Activated CD8-positive, alpha-beta T cell treated with anti-CD3 and anti-CD28 coated beads, Interleukin-2, amount 10 ng/mL, durations not matched to agents 7 days and 5 days (primary cell): Measurements from ENCODE around the gene OSR1. TPM values are rescaled to one million over a fixed set of nuclear protein-coding genes. Genes with fewer than 3 reads are reported as not detected.
A peak's percentile ranks its signal among the peaks of the same experiment; 100 is the strongest.

ENCODE experiments used
- ATAC-seq: fragments of 150-1000 bp; cut with Tn5 transposase; one replicate; pipeline ENCODE4 v1.10.0; 2021; ENCODE audit warnings: moderate library complexity
- CTCF ChIA-PET: fragments of 350-600 bp; sonication (Branson Sonifier 250); formaldehyde crosslinking; loops from one replicate; lab custom pipeline; 2021; ENCODE audit warnings: antibody characterized with exemption; lab: Charles Lee
- POLR2A ChIA-PET: fragments of 350-600 bp; sonication (Branson Sonifier 250); formaldehyde crosslinking; loops from one replicate; lab custom pipeline; 2021; ENCODE audit warnings: antibody characterized with exemption; lab: Charles Lee
- DNase-seq: peaks from one replicate; pipeline ENCODE4 v3.0.0-alpha.2; 2020
- H3K27ac Mint-ChIP-seq: one replicate; pipeline ENCODE4 v1.8.0; 2021; ENCODE audit warnings: mild to moderate bottlenecking, mixed read lengths
- H3K27me3 Mint-ChIP-seq: one replicate; pipeline ENCODE4 v1.8.0; 2021; ENCODE audit warnings: low read depth, mixed read lengths
- H3K36me3 Mint-ChIP-seq: one replicate; pipeline ENCODE4 v1.8.0; 2021; ENCODE audit warnings: low read depth, mixed read lengths
- H3K4me1 Mint-ChIP-seq: one replicate; pipeline ENCODE4 v1.8.0; 2021; ENCODE audit warnings: low read depth, mixed read lengths
- H3K4me3 Mint-ChIP-seq: one replicate; pipeline ENCODE4 v1.8.0; 2021; ENCODE audit warnings: mild to moderate bottlenecking, mixed read lengths
- H3K9me3 Mint-ChIP-seq: one replicate; pipeline ENCODE4 v1.8.0; 2022; ENCODE audit warnings: mixed read lengths; ENCODE audit not compliant: insufficient read depth
- total RNA-seq, 2 experiments: library from RNA; stranded (reverse); gene quantifications; one replicate each; pipeline ENCODE4 v1.2.3, GENCODE V29; 2021

The OSR1 gene
- total RNA-seq, 2 experiments from 2014 or later, result not detected

DNA sequence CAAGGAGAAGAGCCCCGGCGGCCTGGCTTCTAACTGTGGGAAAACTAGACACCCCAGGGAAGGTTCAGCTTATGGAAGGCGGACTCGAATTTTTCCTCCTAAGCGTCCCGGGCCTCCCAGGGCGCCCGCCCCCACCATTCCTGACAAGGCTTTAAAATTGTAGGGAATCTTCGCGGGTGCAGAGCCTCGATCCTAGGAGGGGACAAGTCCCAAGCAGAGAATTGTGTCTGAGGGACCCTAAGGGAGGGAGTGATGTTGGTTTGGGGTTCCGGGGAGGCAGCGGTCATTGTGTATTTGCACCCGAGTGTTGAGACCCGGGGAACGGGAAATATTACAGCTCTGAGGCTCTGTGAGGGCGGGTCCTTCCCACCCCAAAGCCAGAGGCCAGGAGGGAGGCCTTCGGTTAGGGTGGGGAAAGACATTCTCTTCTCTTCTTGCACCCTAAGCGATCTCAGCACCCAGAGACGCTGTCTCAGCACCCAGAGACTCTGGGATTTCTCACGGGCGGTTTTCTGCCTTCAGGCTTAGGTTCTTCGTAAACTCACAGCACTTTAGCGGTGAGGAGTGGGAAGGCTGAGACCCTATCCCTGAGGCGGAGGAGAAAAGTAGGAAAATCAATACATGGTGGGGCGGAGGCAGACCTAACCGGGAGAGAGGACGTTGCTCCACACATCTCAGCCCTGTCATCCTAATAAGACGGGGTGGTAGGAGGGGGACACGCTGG, 7.6 kb downstream of the OSR1 start:
- Mint-ChIP-seq H3K27ac (no peak overlapping the region), H3K36me3 (peaks cover 5% of the 10 kb centered on the region), H3K27me3 (peaks cover 57% of the 10 kb centered on the region), H3K4me3 (no peak overlapping the region), H3K9me3 (no peaks in the 10 kb centered on the region), H3K4me1 (peaks cover 26% of the 10 kb centered on the region)
- ChIA-PET POLR2A (no interaction called here), CTCF (interaction anchor here (1.0 to 3.2 kb wide), 4 partner anchors 9 to 513 kb away, joined by 4 to 18 read pairs (median 8); partner anchors contain the start of gene OSR1)
- ATAC-seq (no peak), DNase-seq (no peak)

- peaks cover 51% of the 10 kb centered on the region for H3K27me3 Mint-ChIP-seq
- no peak overlapping the region for H3K27ac Mint-ChIP-seq
- peaks cover 5% of the 10 kb centered on the region for H3K36me3 Mint-ChIP-seq
- peaks cover 26% of the 10 kb centered on the region for H3K4me1 Mint-ChIP-seq
- peak; percentile 61 for DNase-seq
- ChIA-PET CTCF (interaction anchor here (1.2 to 3.2 kb wide), 3 partner anchors 10 to 514 kb away, joined by 4 to 18 read pairs (median 11); partner anchors contain the start of gene OSR1), POLR2A (interaction anchor here (4.0 kb wide), 1 partner anchor 10 kb away, joined by 36 read pairs; the partner anchor contains the start of gene OSR1)
- peak; percentile 19 for ATAC-seq
- no peak overlapping the region for H3K4me3 Mint-ChIP-seq
- no peaks in the 10 kb centered on the region for H3K9me3 Mint-ChIP-seq
Observed at GRCh38 chr2:19349911-19350677, 8.3 kb downstream of the OSR1 start.

DNA sequence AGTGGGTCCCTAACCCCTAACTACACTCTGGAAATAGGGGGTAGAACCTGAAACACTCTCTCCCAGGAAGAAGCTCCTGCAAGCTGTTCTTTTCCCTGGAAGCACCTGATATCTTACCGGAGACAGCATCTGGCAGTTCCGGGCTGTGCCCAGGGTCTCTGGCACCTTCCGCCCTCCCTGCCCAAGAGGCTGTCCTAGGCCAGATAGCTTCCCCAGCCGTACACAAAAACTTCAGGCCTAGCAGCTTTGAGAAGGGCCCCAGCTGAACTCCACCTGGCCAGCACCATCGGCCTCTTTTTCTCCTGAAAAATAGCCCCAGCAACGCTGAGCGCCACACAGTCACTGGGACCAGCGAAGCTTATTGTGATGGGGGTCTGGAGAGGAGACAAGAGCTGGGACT, 9.7 kb downstream of the OSR1 start:
- Mint-ChIP-seq H3K27ac (peak overlapping the region; percentile 99), H3K9me3 (no peaks in the 10 kb centered on the region), H3K36me3 (peaks cover 5% of the 10 kb centered on the region), H3K4me1 (peaks cover 26% of the 10 kb centered on the region), H3K4me3 (no peak overlapping the region), H3K27me3 (peaks cover 38% of the 10 kb centered on the region)
- ATAC-seq (no peak), DNase-seq (no peak)
- POLR2A ChIA-PET, result interaction anchor here (4.0 kb wide), 1 partner anchor 11 kb away, joined by 36 read pairs; the partner anchor contains the start of gene OSR1
- CTCF ChIA-PET, result interaction anchor here (1.1 to 3.2 kb wide), 5 partner anchors 10 to 892 kb away, joined by 3 to 13 read pairs (median 8); no protein-coding TSS in a partner anchor

DNA sequence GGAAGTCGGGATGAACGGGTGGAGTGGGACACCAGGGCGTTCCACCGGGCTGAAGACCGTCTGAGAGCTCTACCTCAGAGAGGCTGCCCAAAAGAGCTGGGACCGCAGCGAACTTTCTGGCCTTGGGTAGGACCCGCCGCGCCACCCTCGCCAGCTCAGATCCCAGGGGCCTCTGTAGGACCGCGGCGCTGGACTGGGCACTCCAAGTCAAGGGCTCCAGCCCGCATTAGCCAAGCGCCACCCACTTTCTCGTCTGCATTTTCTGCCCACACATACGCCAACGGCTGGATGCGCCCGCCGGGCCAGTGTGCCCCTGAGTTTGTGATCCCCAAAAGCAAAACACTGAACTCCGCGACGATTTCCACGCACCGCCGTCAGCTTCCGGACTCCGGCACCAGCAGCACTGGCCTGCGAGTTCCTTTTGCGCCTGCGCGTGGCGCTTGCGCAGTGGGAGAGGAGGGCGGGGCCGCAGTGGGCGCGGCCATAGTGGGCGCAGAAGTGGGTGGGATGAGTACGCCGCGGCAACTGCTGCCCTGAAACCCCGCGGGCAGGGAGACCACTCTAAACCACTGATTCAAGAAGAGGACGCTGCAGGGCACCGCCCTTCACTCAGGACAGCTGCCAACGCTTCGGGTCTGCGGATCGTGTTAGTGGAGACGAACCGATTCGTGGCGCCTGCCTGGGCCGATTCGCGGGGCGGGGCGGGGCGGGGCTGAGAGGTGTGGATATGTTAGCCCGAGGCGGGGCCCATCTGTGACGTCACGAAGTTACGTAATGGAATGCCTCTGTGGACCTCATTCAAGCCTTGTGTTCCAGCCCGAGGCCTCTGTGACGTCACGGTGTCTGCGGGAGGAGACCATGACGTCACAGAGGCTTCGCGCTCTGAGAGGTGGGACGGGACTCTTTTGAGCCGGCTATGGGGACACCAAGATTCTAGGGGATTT, 10.5 kb downstream of the OSR1 start:
- H3K27ac Mint-ChIP-seq, result peak overlapping the region; percentile 99

GRCh38 chr2:19346983-19347618, 11.3 kb downstream of the OSR1 start:
- ATAC-seq (no peak), DNase-seq (no peak)
- peaks cover 2% of the 10 kb centered on the region for H3K36me3 Mint-ChIP-seq
- peak overlapping the region; percentile 94 for H3K4me3 Mint-ChIP-seq
- peaks cover 24% of the 10 kb centered on the region for H3K27me3 Mint-ChIP-seq
- peak overlapping the region; percentile 99 for H3K27ac Mint-ChIP-seq
- peaks cover 21% of the 10 kb centered on the region for H3K4me1 Mint-ChIP-seq
- POLR2A ChIA-PET, result interaction anchor here (0.8 to 4.0 kb wide), 10 partner anchors 13 to 787 kb away, joined by 3 to 36 read pairs (median 3); partner anchors contain the start of genes OSR1, RDH14 and TTC32
- CTCF ChIA-PET, result interaction anchor here (1.1 to 2.5 kb wide), 6 partner anchors 9 to 890 kb away, joined by 3 to 13 read pairs (median 4); no protein-coding TSS in a partner anchor
- no peaks in the 10 kb centered on the region for H3K9me3 Mint-ChIP-seq

More for the DNA sequence above, 10.5 kb downstream of the OSR1 start:
- CTCF ChIA-PET, result interaction anchor here (1.1 to 3.2 kb wide), 7 partner anchors 10 to 891 kb away, joined by 3 to 13 read pairs (median 4); no protein-coding TSS in a partner anchor
- Mint-ChIP-seq H3K36me3 (peaks cover 2% of the 10 kb centered on the region), H3K4me3 (peak overlapping the region; percentile 94), H3K4me1 (peaks cover 23% of the 10 kb centered on the region), H3K27me3 (peaks cover 30% of the 10 kb centered on the region), H3K9me3 (no peaks in the 10 kb centered on the region)
- POLR2A ChIA-PET, result interaction anchor here (0.7 to 4.0 kb wide), 11 partner anchors 12 to 870 kb away, joined by 3 to 36 read pairs (median 3); partner anchors contain the start of genes OSR1, RDH14 and TTC32
- DNase-seq (peak; percentile 97), ATAC-seq (peak; percentile 93)

GRCh38 chr2:19337742-19338141, 20.7 kb downstream of the OSR1 start:
- Mint-ChIP-seq H3K36me3 (no peaks in the 10 kb centered on the region), H3K4me3 (no peak overlapping the region), H3K27me3 (no peaks in the 10 kb centered on the region), H3K9me3 (no peaks in the 10 kb centered on the region), H3K4me1 (no peaks in the 10 kb centered on the region), H3K27ac (no peak overlapping the region)
- CTCF ChIA-PET, result interaction anchor here (3.1 kb wide), 1 partner anchor 10 kb away, joined by 8 read pairs; no protein-coding TSS in a partner anchor
- no peak for DNase-seq
- ATAC-seq, result no peak
- POLR2A ChIA-PET, result no interaction called here

GRCh38 chr2:19337202-19337601, 21.2 kb downstream of the OSR1 start:
- POLR2A ChIA-PET, result no interaction called here
- CTCF ChIA-PET, result interaction anchor here (3.1 kb wide), 1 partner anchor 11 kb away, joined by 8 read pairs; no protein-coding TSS in a partner anchor
- no peak overlapping the region for H3K4me3 Mint-ChIP-seq

DNA sequence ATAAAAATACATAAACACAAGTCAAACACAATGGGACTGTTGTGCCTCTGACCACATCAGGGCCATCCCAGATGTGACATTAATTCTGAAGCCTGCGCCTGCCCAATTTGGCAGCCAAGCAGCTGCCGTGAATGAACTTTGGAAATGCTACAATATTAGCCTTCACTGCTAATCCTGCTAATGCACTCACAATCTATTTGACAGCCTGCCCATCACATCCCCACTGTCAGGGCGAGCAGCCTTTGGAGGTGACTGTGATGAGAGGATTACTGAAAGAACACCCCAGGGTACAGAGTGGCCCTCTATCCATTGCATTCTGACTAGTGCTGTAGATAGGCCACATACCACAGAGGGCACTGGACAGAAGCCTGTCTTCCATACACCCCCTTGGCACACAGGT, 21.6 kb downstream of the OSR1 start:
- Mint-ChIP-seq H3K27ac (no peak overlapping the region), H3K9me3 (no peaks in the 10 kb centered on the region), H3K4me3 (no peak overlapping the region), H3K4me1 (no peaks in the 10 kb centered on the region), H3K36me3 (no peaks in the 10 kb centered on the region), H3K27me3 (no peaks in the 10 kb centered on the region)
- ChIA-PET POLR2A (no interaction called here), CTCF (interaction anchor here (3.1 kb wide), 1 partner anchor 11 kb away, joined by 8 read pairs; no protein-coding TSS in a partner anchor)
- ATAC-seq, result no peak
- no peak for DNase-seq

More at GRCh38 chr2:19337202-19337601, 21.2 kb downstream of the OSR1 start:
- ATAC-seq (no peak), DNase-seq (no peak)
- Mint-ChIP-seq H3K9me3 (no peaks in the 10 kb centered on the region), H3K36me3 (no peaks in the 10 kb centered on the region), H3K27me3 (no peaks in the 10 kb centered on the region), H3K27ac (no peak overlapping the region), H3K4me1 (no peaks in the 10 kb centered on the region)

GRCh38 chr2:19332503-19332902, 25.9 kb downstream of the OSR1 start:
- no peaks in the 10 kb centered on the region for H3K36me3 Mint-ChIP-seq
- H3K4me3 Mint-ChIP-seq, result no peak overlapping the region
- DNase-seq (no peak), ATAC-seq (no peak)
- no peak overlapping the region for H3K27ac Mint-ChIP-seq
- no peaks in the 10 kb centered on the region for H3K4me1 Mint-ChIP-seq
- CTCF ChIA-PET, result no interaction called here
- no peaks in the 10 kb centered on the region for H3K9me3 Mint-ChIP-seq
- POLR2A ChIA-PET, result no interaction called here
- no peaks in the 10 kb centered on the region for H3K27me3 Mint-ChIP-seq

- Mint-ChIP-seq H3K9me3 (no peaks in the 10 kb centered on the region), H3K27me3 (no peaks in the 10 kb centered on the region), H3K4me3 (no peak overlapping the region), H3K4me1 (no peaks in the 10 kb centered on the region), H3K27ac (no peak overlapping the region), H3K36me3 (no peaks in the 10 kb centered on the region)
- no peak for ATAC-seq
- ChIA-PET CTCF (no interaction called here), POLR2A (no interaction called here)
- no peak for DNase-seq
Observed at GRCh38 chr2:19331450-19331849, 27.0 kb downstream of the OSR1 start.
